IPS-18c (cell line): ENCODE measurements around the gene SCAI.

Experiments used
- H3K4me3 ChIP-seq: 2 replicates; pipeline ENCODE4 v1.7.0; 2013; ENCODE audit warnings: low read depth, mild to moderate bottlenecking, low read length, moderate library complexity; ENCODE audit not compliant: insufficient read depth
- H3K9me3 ChIP-seq: one replicate; pipeline ENCODE4 v1.6.1; 2013; ENCODE audit warnings: mild to moderate bottlenecking, low read length, moderate library complexity; ENCODE audit not compliant: control insufficient read depth, insufficient read depth

Gene SCAI

GRCh38 chr9:124894035-124894740 lies 249.1 kb downstream of the SCAI start:
- Histone ChIP-seq H3K4me3 (no peak overlapping the region), H3K9me3 (no peaks in the 10 kb centered on the region)
